ENCODE measurements around the gene GADD45GIP1. TPM values are rescaled to one million over a fixed set of nuclear protein-coding genes. Genes with fewer than 3 reads are reported as not detected.
"Not testable (repeated sequence)": the region's sequence is repeated elsewhere in the genome, so short reads cannot be mapped to it uniquely, and the experiment has no call there.

Gene GADD45GIP1
- total RNA-seq, 1 experiment from 2014 or later, result 35.9 TPM

DNA sequence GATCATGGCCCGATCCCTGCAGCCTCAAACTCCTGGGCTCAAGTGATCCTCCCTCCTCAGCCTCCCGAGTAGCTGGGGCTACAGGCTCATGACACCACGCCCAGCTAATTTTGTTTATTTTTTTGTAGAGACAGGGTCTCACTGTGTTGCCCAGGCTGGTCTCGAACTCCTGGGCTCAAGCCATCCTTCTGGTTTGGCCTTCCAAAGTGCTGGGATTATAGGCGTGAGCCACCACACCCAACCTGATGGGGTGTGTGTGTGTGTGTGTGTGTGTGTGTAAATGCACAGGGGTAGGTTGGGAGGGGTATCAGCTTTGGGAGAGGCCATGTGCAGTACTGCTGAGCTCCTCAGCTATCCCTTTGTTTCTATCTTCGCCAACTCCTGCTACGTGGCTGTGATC is 19.1 kb upstream of the GADD45GIP1 start:
- H3K9me3 ChIP-seq (ENCODE audit: control insufficient read depth in 1 of 2, insufficient read depth in 1 of 2, low read depth in 1 of 2, low read length in 2 of 2); H3K27ac ChIP-seq (ENCODE audit: low read depth, low read length); H3K36me3 ChIP-seq (ENCODE audit: control insufficient read depth in 1 of 2, insufficient read depth in 2 of 2, low read length in 2 of 2); RAD21 ChIA-PET (ENCODE audit: low non-redundant PET in 1 of 2, low total read pairs in 2 of 2, uncharacterized antibody in 2 of 2, unreplicated experiment in 2 of 2); H3K9me2 ChIP-seq (ENCODE audit: insufficient read depth); BruUV-seq (replicated peaks); H2AFZ ChIP-seq (ENCODE audit: low read depth, low read length, poor library complexity, severe bottlenecking); H3K79me2 ChIP-seq (ENCODE audit: insufficient read depth, low read length); DNase-seq (ENCODE audit: low read depth, low spot score); H3K4me2 ChIP-seq (ENCODE audit: low read length); H4K20me1 ChIP-seq (ENCODE audit: insufficient read depth); H3K4me3 ChIP-seq (replicated peaks in 1 of 2; ENCODE audit: low read depth in 1 of 2, low read length in 2 of 2); H3K9ac ChIP-seq (ENCODE audit: low read length); H3K27me3 ChIP-seq (ENCODE audit: insufficient read depth, low read length); ATAC-seq: not testable (repeated sequence)
- intact Hi-C loops (cut with micrococcal nuclease), result loop anchor here (5.0 to 10.0 kb wide), 2 partner anchors 361 to 619 kb away; no protein-coding TSS in a partner anchor
- H3K4me1 ChIP-seq (ENCODE audit: control insufficient read depth in 1 of 2, insufficient read depth in 2 of 2, low read length in 2 of 2), result peaks cover 0 to 13% of the 10 kb centered on the region in 2 experiments; a peak in 1 of 4 replicates
- ChIA-PET CTCF (interaction anchor here (0.9 to 8.0 kb wide), 6 partner anchors 11 to 286 kb away, joined by 3 to 94 read pairs (median 20); partner anchors contain the start of gene NACC1), POLR2A (interaction anchor here (1.1 to 2.7 kb wide), 2 partner anchors 85 to 179 kb away, joined by 5 to 8 read pairs; no protein-coding TSS in a partner anchor)

DNA sequence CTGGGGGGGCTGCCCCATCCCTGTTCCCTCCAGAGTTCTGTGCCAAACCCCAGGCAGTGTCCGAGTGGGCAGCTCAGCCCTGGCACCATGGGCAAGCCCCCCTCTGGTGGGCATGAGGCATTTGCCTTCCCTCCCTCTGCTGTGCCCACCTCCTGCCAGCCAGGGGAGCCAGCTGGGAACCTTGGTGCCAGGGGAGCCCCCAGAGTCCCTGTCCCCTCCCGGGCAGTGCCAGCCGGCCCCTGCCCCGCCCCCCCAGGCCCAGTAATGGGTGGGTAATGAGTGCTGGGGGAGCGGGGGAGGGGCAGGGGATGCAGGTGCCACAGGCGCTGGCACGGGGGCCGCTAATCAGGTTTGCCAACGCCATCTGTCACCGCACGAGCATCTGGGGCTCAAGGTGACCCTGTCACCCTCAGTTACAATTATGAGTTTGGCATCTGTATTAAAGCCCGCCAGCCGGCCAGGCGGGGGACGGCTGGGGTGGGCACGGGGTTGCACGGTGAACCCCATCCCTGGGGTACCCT is 18.3 kb upstream of the GADD45GIP1 start:
- no peak overlapping the region for H2AFZ ChIP-seq (ENCODE audit: low read depth, low read length, poor library complexity, severe bottlenecking)
- ATAC-seq, result no peak
- H3K9me2 ChIP-seq (ENCODE audit: insufficient read depth), result no peaks in the 10 kb centered on the region
- H3K27ac ChIP-seq (ENCODE audit: low read depth, low read length), result no peak overlapping the region
- no peak overlapping the region for H3K4me2 ChIP-seq (ENCODE audit: low read length)
- ChIA-PET CTCF (interaction anchor here (1.4 to 8.0 kb wide), 4 partner anchors 10 to 119 kb away, joined by 8 to 94 read pairs (median 48); no protein-coding TSS in a partner anchor), RAD21 (ENCODE audit: low non-redundant PET in 1 of 2, low total read pairs in 2 of 2, uncharacterized antibody in 2 of 2, unreplicated experiment in 2 of 2) (no interaction called here), POLR2A (no interaction called here)
- no peak overlapping the region for H3K4me3 ChIP-seq (replicated peaks in 1 of 2; ENCODE audit: low read depth in 1 of 2, low read length in 2 of 2)
- H3K4me1 ChIP-seq (ENCODE audit: control insufficient read depth in 1 of 2, insufficient read depth in 2 of 2, low read length in 2 of 2), result peaks cover 0 to 13% of the 10 kb centered on the region in 2 experiments; a peak in 1 of 4 replicates
- no peaks in the 10 kb centered on the region for H4K20me1 ChIP-seq (ENCODE audit: insufficient read depth)
- TF ChIP-seq ZFX (IDR thresholded peaks at IDR 0.05), result no peak
- no peak for TF ChIP-seq JUND (IDR thresholded peaks at IDR 0.05)
- TF ChIP-seq SIN3A (IDR thresholded peaks at IDR 0.05; ENCODE audit: low read depth), result no peak
- no peak for TF ChIP-seq SP1 (IDR thresholded peaks at IDR 0.05; ENCODE audit: low read depth)
- TF ChIP-seq EGR1 (IDR thresholded peaks at IDR 0.05; ENCODE audit: low read depth), result no peak
- no peak for TF ChIP-seq EZH2 (IDR thresholded peaks at IDR 0.05)
- no peak for TF ChIP-seq SRF (IDR thresholded peaks at IDR 0.05; ENCODE audit: low read depth)
- TF ChIP-seq, protein P1, sequence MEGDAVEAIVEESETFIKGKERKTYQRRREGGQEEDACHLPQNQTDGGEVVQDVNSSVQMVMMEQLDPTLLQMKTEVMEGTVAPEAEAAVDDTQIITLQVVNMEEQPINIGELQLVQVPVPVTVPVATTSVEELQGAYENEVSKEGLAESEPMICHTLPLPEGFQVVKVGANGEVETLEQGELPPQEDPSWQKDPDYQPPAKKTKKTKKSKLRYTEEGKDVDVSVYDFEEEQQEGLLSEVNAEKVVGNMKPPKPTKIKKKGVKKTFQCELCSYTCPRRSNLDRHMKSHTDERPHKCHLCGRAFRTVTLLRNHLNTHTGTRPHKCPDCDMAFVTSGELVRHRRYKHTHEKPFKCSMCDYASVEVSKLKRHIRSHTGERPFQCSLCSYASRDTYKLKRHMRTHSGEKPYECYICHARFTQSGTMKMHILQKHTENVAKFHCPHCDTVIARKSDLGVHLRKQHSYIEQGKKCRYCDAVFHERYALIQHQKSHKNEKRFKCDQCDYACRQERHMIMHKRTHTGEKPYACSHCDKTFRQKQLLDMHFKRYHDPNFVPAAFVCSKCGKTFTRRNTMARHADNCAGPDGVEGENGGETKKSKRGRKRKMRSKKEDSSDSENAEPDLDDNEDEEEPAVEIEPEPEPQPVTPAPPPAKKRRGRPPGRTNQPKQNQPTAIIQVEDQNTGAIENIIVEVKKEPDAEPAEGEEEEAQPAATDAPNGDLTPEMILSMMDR (IDR thresholded peaks at IDR 0.05 in 2 of 3, conservative IDR thresholded peaks at IDR 0.05 in 1 of 3; ENCODE audit: borderline replicate concordance in 1 of 3, insufficient read depth in 1 of 3, low read depth in 2 of 3, low read length in 2 of 3), result no peak
- no peak for TF ChIP-seq ZNF274 (IDR thresholded peaks at IDR 0.05; ENCODE audit: low read depth, low read length)
- no peak for DNase-seq (ENCODE audit: low read depth, low spot score)
- no peaks in the 10 kb centered on the region for H3K36me3 ChIP-seq (ENCODE audit: control insufficient read depth in 1 of 2, insufficient read depth in 2 of 2, low read length in 2 of 2)
- H3K9me3 ChIP-seq (ENCODE audit: control insufficient read depth in 1 of 2, insufficient read depth in 1 of 2, low read depth in 1 of 2, low read length in 2 of 2), result no peaks in the 10 kb centered on the region
- H3K79me2 ChIP-seq (ENCODE audit: insufficient read depth, low read length), result no peaks in the 10 kb centered on the region
- no TSS peak for BruUV-seq (replicated peaks)
- intact Hi-C loops (cut with micrococcal nuclease), result loop anchor here (5.0 to 10.0 kb wide), 2 partner anchors 362 to 620 kb away; no protein-coding TSS in a partner anchor
- no peak overlapping the region for H3K9ac ChIP-seq (ENCODE audit: low read length)
- H3K27me3 ChIP-seq (ENCODE audit: insufficient read depth, low read length), result no peaks in the 10 kb centered on the region
